Measurements from ENCODE around the gene ITGB1BP1. TPM values are rescaled to one million over a fixed set of nuclear protein-coding genes. Genes with fewer than 3 reads are reported as not detected.
A peak's percentile ranks its signal among the peaks of the same experiment; 100 is the strongest.

ITGB1BP1 gene, protein sequence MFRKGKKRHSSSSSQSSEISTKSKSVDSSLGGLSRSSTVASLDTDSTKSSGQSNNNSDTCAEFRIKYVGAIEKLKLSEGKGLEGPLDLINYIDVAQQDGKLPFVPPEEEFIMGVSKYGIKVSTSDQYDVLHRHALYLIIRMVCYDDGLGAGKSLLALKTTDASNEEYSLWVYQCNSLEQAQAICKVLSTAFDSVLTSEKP
- total RNA-seq: 339 TPM
- long read RNA-seq, full-length matches to known transcripts: 132 of 479 reads
- long read RNA-seq, partial matches to known transcripts: 228 of 479 reads
- long read RNA-seq, other reads (novel, unspliced or antisense): 119 of 479 reads

DNA sequence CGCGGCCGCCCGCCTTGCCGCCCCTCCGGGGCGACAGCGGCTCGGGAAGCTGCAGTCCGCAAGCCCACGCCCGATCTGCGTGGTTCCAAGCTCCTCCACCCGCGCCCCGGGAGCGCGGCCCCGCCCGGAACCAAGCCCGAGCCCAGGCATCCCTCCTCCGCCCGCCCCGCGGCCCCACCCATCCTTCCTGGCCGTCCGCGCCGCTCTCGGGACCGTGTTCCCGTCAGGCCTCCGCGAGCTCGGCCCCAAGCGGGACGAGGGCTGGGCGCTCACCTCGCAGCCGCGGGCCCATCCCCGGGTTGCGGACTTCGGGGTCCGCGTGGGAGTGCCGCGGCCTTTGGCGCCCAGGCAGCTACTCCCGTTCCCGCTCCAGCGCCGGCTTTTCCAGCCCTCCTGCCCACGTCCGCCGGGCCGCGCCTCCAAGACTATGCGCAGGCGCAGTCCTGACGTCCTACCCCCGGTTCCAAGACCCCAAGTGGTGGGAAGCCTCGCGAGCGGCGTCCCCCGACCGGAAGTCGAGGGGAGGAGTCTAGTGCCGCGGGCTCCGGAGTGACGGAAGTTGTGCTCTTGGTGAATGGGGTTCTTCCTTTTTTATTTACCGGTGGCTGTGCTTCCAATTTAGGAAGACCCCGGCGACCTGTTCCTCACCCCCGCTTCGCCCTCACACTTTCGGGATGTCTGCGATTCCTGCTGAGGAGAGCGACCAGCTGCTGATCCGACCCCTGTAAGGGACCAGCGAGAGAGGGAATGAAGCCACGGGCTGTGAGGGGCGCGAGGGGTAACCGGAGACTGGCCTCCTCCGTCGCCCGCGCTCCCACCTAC, at the start of gene ITGB1BP1, which contains the start of gene CPSF3:
Gene ITGB1BP1 (minus strand): TSS at position 429 of the 822 bp plus-strand sequence. CDS start 4,831 bp downstream, outside the sequence.
Gene CPSF3 (plus strand): TSS at position 555 of the 822 bp plus-strand sequence. CDS start 120 bp downstream, at position 675.
- DNase-seq (ENCODE audit: low spot score): peak; percentile 100

DNA sequence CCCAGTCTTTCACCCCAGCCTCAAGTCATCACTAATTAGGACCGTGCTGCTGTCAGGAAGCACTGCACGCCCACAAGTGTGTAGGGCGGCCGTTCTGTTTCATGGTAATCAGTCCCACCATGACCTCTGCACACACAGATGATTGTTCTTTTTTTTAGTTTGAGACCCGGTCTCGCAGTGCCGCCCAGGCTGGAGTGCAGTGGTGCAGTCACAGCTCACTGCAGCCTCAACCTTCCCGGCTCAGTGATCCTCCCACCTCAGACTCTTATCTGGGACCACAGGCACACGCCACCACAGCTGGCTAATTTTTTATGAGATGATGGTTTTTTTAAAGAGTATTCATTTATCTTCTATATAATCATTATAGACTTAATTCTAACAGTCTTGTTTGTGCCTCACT, 49.2 kb upstream of the ITGB1BP1 start:
- no peak for DNase-seq (ENCODE audit: low spot score)

DNA sequence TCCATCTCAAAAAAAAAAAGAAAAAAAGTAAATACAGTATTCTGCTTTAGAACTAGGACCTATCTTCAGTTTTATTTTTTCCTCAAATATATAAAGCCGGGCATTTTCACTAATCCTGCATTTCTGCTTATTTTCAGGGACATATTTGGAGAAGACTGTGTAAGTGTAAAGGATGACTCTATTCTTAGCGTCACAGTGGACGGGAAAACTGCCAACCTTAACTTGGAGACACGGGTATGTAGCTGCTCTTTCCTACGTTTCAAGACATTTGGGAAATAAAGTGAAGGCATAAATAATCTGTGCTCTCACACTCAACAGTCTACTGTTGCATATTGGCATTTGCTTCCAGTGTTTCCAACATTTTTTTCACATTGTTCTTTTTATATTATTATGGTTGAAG, 47.9 kb upstream of the ITGB1BP1 start:
- DNase-seq (ENCODE audit: low spot score): no peak

DNA sequence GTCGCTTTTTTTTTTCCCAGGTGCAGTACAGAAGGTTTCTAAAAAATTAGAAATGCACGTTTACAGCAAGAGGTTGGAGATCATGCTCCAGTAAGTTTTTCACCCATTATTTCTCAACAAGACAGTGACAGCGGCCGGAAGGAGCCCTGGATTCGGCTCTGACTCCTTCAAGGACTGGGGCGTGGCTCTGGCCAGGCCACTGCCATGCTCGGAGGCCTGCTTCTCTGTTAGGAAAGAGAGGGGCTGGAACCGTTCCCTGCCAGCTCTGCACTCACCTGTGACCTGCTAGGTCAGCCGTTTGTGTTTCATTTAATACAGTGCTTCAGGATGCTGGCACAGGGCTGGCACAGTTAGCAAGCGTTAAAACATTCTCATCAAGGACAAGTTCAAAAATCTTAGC, 44.4 kb upstream of the ITGB1BP1 start:
- no peak for DNase-seq (ENCODE audit: low spot score)

DNA sequence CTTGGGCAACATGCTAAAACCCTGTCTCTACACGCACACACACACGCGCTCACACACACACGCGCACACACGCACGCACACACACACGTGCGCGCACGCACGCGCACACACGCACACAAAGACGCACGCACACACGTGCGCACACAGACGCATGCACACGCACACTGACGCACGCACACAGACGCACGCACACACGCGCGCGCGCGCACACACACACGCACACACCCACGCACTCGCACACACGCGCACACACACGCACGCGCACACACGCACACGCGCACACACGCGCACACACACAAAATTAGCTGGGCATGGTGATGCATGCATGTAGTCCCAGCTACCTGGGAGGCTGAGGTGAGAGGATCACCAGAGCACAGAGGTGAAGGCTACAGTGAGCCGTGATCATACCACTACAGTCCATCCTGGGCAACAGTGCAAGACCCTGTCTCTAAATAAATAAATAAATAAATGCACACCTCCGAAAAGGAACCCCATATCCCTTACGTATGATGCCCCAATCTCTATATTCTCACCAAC, 42.9 kb upstream of the ITGB1BP1 start:
- no peak for DNase-seq (ENCODE audit: low spot score)

DNA sequence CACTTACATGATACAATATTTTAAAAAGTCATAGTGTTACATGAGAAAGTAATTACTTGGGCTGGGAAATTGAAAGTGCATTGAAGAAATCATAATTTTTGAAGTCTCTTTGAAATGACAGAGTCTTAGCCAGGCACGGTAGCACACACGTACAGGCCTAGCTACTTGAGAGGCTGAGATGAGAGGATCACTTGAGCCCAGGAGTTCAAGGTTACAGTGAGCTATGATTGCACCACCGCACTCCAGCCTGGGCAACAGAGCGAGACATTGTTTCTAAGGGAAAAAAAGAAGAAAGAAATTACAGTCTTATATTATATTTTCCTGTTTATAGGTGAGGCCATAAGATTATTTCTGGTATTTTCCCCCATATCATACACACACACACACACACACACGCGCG, 41.8 kb upstream of the ITGB1BP1 start:
- no peak for DNase-seq (ENCODE audit: low spot score)

DNA sequence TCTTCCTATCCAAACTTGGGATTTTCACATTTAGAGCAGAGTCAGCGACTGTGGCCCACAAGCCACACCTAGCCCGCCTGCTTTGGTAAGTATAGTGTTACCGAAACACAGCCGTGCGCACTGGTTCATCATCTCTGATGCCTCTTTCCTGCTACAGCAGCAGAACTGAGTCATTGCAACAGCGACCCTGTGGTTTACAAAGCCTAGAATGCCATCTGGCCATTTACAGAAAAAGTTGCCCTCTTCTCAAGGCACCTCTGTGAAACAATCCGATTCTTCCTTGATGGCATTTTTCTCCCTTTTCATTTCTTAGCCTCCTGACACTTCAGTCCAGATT, 40.3 kb upstream of the ITGB1BP1 start:
- no peak for DNase-seq (ENCODE audit: low spot score)

DNA sequence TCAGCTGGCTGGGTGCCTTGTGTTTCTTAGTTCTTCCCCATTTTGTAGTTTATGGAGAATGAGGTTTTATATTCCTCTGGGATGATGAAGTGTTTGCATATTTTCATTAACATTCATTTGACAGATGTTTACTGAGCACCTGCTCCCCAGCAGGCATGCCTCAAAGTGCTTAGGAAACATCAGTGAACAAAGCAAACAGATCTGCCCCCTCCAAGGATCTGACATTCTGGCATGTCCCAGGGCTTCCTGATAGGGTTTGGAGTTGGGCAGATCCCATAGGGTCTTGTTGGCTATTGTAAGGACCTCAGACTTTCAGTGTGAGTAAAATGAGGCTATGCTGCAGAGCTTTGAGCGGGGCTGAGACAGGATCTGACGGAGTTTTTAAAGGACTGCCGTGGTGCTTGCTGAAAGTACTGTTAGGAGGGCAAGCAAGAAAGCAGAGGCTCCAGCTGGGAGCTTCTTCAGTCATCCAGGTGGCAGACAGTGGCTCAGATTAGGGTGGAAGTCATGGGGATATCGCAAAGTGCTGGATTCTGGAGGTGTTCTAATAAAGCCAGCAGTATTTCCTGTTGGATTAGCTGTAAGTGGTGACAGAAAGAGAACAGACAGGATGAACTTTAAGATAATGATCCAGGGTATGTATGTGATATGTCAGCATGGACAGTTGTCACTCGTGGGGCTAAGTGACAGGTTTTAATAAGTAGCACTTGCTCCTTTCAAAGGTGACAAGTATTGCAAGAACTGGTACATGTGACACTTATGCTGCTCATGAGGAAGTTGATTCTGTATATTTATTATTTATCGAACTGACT, 39.8 kb upstream of the ITGB1BP1 start:
- no peak for DNase-seq (ENCODE audit: low spot score)

DNA sequence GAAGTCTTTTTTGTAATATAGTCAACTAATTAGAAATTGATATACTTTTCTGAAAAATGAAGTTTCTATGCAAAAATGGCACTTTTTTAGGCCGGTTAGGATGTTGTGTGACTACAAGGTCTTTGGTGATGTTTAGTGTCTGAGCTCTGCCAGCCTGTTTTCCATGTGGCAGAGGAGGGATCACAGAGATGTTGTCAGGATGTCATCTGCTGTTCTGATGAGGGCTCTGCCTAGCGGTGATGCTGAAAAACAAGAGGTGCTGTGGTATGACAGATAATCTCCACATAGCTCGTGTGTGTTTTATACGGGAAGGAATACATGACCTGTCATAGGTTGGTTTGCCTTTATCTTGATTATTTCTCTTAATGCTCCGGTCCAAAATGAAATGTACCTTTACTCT, 39.0 kb upstream of the ITGB1BP1 start:
- DNase-seq (ENCODE audit: low spot score): no peak

DNA sequence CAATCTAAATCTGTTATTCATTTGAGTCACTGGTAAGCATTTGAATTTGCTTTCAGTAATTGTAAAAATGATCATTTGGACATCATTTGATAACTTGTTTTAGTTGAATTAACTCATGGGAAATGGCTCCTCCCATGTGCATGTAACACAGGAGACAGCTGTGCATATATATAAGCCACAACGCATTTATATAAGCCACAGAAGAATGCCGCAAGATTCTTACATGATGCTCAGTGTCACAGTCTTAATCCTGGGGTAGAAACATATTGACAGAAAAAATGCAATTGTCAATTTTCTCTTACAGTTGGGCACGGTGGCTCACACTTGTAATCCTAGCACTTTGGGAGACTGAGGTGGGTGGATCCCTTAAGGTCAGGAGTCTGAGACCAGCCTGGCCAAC, 37.8 kb upstream of the ITGB1BP1 start:
- DNase-seq (ENCODE audit: low spot score): no peak

DNA sequence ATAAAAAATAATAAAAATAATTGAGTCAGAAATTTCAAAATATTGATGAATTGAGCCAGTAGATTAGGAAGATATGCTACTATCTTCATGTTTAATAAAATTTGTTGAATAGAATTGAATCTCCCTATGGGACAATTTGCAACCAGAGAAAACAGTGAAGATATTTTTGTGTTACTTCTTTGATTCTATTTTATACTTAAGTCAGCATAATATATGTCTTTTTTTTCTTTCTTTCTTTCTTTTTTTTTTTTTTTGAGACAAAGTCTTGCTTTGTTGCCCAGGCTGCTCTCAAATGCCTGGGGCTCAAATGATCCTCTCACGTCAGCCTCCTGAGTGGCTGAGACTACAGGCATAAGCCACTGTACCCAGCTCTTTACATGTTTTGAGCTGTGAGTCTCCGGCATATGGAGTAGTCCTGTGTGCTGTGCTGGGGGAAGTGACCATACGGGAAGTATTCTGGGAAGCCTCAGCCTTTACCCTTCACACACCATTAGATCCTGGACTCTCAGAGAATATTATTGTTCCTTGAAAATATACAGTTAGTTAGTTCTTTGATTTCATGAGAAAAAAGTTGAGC, 37.2 kb upstream of the ITGB1BP1 start:
- DNase-seq (ENCODE audit: low spot score): no peak

DNA sequence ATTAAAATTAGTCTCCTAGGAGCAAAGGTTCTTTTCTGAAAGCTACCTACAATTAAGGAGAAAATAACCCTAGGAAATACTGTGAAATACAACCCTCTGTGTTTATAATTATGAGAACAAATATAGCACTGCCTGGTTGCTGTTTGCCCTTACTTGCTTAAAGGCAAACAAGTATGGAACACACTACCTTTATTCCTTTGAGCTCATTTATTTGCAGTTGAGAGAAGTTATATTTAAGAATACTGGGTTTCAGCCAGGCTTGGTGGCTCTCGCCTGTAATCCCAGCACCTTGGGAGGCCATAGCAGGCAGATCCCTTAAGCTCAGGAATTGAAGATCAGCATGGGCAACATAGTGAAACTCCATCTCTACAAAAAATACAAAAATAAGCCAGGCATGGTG, 27.9 kb upstream of the ITGB1BP1 start:
- no peak for DNase-seq (ENCODE audit: low spot score)

DNA sequence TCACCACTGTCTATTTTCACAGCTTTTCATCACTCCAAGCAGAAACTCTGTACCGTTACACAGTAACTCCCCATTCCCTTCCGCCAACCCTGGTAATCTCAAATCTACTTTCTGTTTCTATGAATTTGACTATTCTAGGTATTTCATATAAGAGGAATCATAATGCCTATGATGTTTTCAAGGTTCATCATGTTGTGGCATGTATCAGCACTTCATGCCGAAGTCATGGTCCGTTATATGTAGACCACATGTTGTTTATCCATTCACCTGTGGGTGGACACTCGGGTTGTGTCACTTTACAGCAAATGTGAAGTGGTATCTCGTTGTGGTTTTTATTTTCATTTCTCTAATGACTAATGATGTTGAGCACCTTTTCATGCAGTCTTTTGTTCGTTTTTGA, 21.8 kb upstream of the ITGB1BP1 start:
- DNase-seq (ENCODE audit: low spot score): no peak

DNA sequence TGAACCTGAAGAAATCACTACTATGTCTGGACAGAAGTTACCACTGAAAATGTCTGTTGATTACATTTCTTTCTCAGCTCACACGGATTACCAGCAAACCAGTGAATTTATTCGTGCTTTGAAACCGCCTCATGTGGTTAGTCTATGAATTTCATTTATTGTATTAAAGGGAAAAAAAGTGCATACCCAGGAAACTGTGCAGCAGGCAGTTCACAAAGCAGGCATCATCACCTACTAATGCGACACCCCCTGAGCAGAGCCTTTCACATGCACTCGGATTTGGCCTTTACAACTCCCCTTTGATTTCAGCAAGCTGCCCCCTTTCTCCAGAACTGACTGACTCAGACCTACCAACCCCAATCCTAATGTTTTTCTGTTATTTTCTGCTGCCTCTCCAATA, 20.2 kb upstream of the ITGB1BP1 start:
- DNase-seq (ENCODE audit: low spot score): no peak

DNA sequence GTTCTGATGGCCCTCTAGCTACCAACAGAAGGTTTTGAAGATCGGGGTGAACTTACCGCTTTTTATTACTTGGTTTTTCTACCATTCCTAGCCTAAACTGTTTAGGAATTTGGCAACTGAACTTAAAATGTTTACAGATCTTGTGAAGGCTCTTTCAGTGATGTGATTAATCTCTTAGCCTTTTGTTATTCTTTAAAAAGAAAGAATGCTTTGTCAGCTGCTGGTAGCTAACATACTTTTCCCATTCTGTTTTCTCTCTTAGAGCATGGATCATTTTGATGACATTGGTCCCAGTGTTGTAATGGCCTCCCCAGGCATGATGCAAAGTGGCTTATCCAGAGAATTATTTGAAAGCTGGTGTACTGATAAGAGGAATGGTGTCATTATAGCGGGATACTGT, 18.2 kb upstream of the ITGB1BP1 start:
- DNase-seq (ENCODE audit: low spot score): no peak

DNA sequence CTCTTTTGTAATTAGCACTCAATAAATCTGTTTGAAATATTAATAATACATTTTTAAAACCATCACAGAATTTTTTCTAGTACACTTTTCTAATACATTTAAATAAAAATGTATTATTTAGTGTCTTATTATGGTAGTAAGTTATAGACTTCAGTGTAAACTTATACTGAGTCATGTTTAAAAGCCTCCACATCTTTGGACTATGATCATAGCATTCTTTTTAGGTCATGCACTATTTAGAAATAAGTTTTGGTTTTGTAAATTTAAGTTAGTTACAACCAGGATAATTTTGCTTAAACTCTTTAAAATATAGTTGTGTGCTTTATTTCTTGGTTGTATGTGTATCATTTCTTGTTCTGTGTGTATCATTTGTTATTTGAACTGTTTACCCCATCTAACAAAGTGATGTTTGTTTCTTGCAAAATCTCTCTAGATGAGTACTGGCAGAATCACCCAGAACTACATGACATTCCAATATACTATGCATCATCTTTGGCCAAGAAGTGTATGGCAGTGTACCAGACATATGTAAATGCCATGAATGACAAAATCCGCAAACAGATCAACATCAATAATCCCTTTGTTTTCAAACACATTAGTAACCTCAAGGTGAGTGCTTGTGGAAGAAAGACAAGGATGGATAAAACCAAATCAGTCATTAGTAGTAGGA, 16.9 kb upstream of the ITGB1BP1 start:
- no peak for DNase-seq (ENCODE audit: low spot score)

DNA sequence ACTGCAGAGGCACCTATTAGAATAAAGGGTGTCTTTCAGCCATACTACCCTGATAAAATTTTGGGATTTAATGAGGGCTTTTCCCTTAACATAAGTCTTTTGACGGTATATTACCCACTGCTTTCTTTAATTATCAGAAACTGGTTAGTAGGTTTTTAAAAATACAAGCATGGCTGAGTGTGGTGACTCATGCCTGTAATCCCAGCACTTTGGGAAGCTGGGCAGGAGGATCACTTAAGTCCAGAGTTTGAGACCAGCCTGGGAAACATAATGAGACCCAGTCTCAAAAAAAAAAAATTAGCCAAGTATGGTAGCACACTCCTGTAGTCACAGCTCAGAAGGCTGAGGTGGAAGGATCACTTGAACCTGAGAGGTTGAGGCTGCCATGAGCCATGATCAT, 16.2 kb upstream of the ITGB1BP1 start:
- no peak for DNase-seq (ENCODE audit: low spot score)

DNA sequence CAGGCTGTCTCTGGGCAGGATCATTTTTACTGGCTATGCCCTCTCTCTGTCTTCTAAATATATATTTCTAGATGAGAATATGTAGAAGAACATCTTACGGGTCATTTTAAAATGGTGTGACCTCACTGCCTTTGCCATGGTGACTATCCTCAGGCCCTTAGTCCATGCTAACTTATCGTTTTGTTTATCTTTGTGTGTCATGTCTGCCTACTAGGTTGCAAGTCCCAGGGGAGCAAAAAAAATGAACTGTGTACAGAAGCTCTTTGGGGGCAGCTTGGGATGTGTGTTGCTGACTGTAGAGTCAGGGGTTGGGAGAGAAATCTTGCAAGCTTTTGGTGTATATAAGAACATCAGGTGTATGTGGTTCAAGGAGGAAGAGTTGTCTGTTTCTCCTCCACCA, 11.2 kb upstream of the ITGB1BP1 start:
- DNase-seq (ENCODE audit: low spot score): no peak

DNA sequence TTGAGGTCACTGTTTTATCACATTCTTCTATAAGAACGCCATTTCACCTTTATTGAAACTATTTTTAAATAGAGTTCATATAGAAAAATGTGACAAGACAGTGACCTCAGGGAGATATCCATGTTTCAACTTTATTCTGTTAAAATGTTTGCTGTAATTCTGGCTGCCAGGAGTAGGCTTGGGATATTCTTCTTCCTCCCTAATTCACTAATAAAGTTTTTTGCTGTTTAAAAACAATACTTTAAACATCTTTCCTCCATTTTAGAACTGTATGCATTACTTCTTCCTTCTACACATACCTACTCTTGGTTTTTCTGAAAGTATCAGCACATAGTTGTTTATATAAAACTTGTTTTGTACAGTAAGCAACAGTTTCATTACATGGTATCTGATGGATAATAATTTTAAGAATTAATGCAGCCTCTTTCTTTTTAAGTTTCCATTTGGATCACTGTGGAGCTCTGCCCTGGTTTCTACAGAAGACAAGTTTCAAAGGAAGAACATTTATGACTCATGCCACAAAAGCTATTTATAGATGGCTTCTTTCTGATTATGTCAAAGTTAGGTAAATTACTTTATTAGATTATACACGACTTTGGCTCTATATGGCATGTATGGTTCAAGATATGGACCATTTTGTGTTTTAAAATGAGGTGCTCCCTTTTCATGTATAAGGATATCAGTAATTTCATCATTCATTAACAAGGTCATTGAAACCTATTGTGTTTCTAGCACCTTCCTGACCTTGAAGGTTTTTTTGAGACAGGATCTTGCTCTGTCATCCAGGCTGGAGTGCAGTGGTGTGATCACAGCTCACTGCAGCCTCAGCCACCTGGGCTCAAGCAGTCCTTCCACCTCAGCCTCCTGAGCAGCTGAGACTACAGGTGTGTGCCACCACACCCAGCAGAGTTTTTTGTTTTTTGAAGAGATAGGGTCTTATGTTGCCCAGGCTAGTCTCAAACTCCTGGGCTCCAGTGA, 7.3 kb upstream of the ITGB1BP1 start:
- DNase-seq (ENCODE audit: low spot score): no peak

Measured in mesenteric fat pad (tissue), 1 donor.